ENCODE results near the gene VAMP5.

- TF ChIP-seq CTCF (IDR thresholded peaks at IDR 0.05; ENCODE audit: low read depth, low read length, poor library complexity, severe bottlenecking) (no peak), EZH2phosphoT487 (IDR thresholded peaks at IDR 0.05; ENCODE audit: borderline replicate concordance, low read length) (no peak)
These were observed 888 bp downstream of the VAMP5 start for GRCh38 chr2:85584857-85585780.

Measured in DOHH2 (cell line).